GM12892 (cell line): ENCODE results near the gene IFNB1.

Experiments
- POLR2A ChIP-seq: IDR thresholded peaks from 2 replicates; pipeline ENCODE4 v1.6.1; 2011; ENCODE audit warnings: low read depth, low read length, control low read depth
- POLR2AphosphoS5 ChIP-seq: IDR thresholded peaks from 2 replicates; pipeline ENCODE4 v1.6.1; 2011; ENCODE audit warnings: low read depth, low read length, control low read depth
- TAF1 ChIP-seq: IDR thresholded peaks from 2 replicates; pipeline ENCODE4 v1.6.1; 2011; ENCODE audit warnings: low read depth, mild to moderate bottlenecking, control low read depth, low read length, borderline replicate concordance

DNA sequence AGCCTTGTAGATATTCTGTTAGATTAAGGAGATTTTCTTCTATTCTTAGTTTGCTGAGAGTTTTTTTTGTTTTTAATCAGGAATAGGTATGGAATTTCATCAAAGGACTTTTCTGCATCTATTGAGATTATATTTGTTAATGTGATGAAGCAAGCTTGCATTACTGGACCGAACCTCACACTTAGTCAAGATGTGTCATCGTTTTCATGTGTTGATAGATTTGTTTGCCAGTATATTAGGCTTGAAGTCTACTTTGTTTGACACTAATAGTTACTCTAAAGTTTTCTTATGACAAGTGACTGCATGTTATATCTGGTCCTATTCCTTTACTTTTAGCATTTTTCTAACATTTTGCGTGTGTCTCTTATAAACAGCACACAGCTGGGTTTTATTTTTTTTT lies 33.9 kb downstream of the IFNB1 start:
- TF ChIP-seq POLR2AphosphoS5: no peak
- TF ChIP-seq POLR2A: no peak
- no peak for TF ChIP-seq TAF1
